ENCODE results near the gene SFXN5.

Gene SFXN5

DNA sequence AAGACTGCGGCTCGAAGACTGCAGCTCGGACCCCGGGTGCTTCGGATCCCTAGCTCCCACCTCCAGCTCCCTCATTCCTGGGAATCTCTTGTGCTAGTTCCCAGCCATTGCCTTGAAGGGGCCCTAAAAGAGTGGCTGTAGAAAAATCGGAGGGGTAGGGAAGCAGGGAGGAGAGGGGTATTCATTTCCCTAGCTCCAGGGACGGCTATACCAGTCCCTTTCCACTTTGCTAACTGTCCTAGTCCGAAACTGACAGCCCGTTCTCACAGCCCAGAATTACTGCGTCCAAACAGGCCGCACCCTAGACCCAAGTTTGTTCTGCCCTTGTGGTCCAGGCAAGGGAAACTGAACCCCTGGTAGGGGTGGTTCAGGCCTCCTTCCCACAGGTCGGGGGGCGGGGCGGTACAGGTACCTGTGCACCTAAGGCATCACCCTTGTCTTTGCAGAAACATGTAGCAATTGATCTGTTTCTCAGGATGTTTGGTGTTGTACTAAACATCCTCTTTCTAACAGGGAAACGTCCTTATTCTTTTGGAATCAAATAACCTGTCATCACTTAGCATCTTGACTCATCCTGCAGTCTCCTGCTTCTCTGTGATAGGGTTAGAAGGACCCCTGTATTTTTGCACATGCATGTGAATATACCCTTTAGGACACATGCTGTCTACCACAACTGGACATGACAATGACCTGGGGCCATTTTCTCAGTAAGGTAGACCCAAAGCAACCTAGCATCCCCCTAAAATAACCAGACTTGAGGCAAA is 150.2 kb downstream of the SFXN5 start:
- Histone ChIP-seq H3K9ac (no peak overlapping the region), H3K4me2 (no peak overlapping the region), H3K27ac (no peak overlapping the region), H3K79me2 (ENCODE audit: insufficient read depth, low read depth) (no peaks in the 10 kb centered on the region), H4K20me1 (ENCODE audit: insufficient read depth) (no peaks in the 10 kb centered on the region), H2AFZ (ENCODE audit: low read depth) (no peak overlapping the region), H3K4me3 (IDR thresholded peaks at IDR 0.05; ENCODE audit: insufficient read depth, low read depth, low read length) (no peak overlapping the region), H3K27me3 (ENCODE audit: insufficient read depth, low read depth) (peaks cover 65% of the 10 kb centered on the region), H3K36me3 (ENCODE audit: insufficient read depth) (no peaks in the 10 kb centered on the region), H3K4me1 (ENCODE audit: low read depth, poor library complexity, severe bottlenecking) (peaks cover 24% of the 10 kb centered on the region)
- TF ChIP-seq, protein P1, sequence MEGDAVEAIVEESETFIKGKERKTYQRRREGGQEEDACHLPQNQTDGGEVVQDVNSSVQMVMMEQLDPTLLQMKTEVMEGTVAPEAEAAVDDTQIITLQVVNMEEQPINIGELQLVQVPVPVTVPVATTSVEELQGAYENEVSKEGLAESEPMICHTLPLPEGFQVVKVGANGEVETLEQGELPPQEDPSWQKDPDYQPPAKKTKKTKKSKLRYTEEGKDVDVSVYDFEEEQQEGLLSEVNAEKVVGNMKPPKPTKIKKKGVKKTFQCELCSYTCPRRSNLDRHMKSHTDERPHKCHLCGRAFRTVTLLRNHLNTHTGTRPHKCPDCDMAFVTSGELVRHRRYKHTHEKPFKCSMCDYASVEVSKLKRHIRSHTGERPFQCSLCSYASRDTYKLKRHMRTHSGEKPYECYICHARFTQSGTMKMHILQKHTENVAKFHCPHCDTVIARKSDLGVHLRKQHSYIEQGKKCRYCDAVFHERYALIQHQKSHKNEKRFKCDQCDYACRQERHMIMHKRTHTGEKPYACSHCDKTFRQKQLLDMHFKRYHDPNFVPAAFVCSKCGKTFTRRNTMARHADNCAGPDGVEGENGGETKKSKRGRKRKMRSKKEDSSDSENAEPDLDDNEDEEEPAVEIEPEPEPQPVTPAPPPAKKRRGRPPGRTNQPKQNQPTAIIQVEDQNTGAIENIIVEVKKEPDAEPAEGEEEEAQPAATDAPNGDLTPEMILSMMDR (conservative IDR thresholded peaks at IDR 0.05; ENCODE audit: low read depth, low read length): no peak

DNA sequence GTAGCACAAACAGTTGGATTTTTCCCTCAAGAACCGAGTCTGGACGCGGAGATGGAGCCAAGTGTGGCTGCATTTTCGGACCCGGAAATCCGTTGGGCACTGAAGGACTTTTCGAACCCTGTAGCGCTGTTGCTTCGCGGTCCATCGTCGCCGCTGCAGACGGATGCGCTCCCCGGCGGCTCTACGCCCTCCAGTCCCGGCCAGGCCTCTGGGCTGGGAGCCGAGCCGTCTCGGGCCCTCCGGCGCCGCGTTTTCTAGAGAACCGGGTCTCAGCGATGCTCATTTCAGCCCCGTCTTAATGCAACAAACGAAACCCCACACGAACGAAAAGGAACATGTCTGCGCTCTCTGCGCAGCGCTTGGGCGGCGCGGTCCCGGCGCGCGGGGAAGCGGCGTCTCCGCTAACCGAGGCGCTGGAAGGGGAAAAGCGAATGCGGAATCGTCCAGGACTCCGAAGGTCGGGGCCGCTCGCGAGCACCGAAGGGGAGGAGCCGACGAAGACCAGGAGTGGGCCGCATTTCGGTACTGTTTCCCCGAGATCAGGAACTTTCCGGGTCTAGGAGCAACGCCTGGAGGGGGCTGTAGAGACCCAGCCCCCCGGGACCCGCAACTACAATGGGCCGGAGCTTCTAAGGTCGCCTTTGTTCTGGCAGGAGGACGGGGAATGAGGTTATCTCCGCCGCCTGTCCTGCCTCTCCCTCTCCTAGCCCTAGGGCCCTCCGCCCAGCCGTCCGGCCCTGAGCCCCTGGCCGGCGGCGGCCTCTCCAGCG is 151.0 kb downstream of the SFXN5 start:
- Histone ChIP-seq H3K4me2 (no peak overlapping the region), H3K4me3 (IDR thresholded peaks at IDR 0.05; ENCODE audit: insufficient read depth, low read depth, low read length) (no peak overlapping the region), H4K20me1 (ENCODE audit: insufficient read depth) (no peaks in the 10 kb centered on the region), H3K36me3 (ENCODE audit: insufficient read depth) (no peaks in the 10 kb centered on the region), H3K9ac (no peak overlapping the region), H3K4me1 (ENCODE audit: low read depth, poor library complexity, severe bottlenecking) (peaks cover 27% of the 10 kb centered on the region), H3K27ac (no peak overlapping the region), H3K79me2 (ENCODE audit: insufficient read depth, low read depth) (no peaks in the 10 kb centered on the region), H2AFZ (ENCODE audit: low read depth) (no peak overlapping the region), H3K27me3 (ENCODE audit: insufficient read depth, low read depth) (peaks cover 73% of the 10 kb centered on the region)
- TF ChIP-seq, protein P1 (conservative IDR thresholded peaks at IDR 0.05; ENCODE audit: low read depth, low read length): no peak

DNA sequence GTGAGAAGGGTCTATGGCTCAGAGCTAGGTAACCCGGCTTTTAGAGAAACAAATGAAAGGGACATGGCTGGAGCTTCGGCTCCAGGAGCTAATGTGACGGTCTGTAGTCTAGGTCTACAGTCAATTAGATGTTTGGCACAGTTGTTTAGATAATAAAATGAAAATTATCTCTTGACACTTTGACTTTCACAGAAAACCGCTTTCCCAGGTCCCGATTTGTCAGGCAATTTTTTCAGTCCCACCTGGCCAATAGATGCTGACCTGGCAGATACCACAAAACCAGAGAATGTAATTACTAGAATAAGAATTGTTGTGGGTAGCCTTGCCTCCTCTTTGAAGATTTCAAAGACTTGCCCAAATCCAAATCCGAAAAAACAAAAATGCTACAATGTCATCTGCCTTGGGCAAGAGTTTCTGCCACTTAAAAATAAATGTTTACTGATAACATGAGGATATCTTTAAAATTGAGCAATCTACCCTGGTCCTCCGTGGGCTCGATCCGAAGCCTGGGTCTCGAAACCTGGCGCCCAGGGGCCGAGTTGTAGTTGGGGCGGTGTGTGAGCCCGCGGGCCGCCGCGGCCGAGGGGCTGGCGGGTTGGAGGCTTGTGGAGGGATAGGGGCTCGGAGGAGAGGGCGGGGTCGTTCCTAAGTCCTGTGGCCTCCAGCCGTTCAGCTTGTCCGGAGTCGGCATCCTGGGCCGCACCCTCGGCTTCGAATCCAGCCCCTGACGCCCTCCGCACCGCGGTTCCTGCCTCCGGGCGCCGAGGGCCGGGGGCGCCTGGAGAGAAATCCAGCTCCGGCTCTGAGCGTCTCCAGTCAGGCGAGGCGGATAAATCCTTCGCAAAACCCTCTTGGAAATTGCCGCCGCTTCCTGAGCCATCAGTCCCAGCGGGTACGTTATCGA is 151.8 kb downstream of the SFXN5 start:
- no peak overlapping the region for H2AFZ ChIP-seq (ENCODE audit: low read depth)
- no peaks in the 10 kb centered on the region for H4K20me1 ChIP-seq (ENCODE audit: insufficient read depth)
- no peaks in the 10 kb centered on the region for H3K36me3 ChIP-seq (ENCODE audit: insufficient read depth)
- H3K27ac ChIP-seq: no peak overlapping the region
- TF ChIP-seq, protein P1 (conservative IDR thresholded peaks at IDR 0.05; ENCODE audit: low read depth, low read length): no peak
- H3K4me1 ChIP-seq (ENCODE audit: low read depth, poor library complexity, severe bottlenecking): peaks cover 29% of the 10 kb centered on the region
- peak overlapping the region; percentile 1; the same call in 1 of the 2 replicates for H3K4me2 ChIP-seq
- peaks cover 81% of the 10 kb centered on the region for H3K27me3 ChIP-seq (ENCODE audit: insufficient read depth, low read depth)
- no peak overlapping the region for H3K4me3 ChIP-seq (IDR thresholded peaks at IDR 0.05; ENCODE audit: insufficient read depth, low read depth, low read length)
- no peaks in the 10 kb centered on the region for H3K79me2 ChIP-seq (ENCODE audit: insufficient read depth, low read depth)
- H3K9ac ChIP-seq: no peak overlapping the region

DNA sequence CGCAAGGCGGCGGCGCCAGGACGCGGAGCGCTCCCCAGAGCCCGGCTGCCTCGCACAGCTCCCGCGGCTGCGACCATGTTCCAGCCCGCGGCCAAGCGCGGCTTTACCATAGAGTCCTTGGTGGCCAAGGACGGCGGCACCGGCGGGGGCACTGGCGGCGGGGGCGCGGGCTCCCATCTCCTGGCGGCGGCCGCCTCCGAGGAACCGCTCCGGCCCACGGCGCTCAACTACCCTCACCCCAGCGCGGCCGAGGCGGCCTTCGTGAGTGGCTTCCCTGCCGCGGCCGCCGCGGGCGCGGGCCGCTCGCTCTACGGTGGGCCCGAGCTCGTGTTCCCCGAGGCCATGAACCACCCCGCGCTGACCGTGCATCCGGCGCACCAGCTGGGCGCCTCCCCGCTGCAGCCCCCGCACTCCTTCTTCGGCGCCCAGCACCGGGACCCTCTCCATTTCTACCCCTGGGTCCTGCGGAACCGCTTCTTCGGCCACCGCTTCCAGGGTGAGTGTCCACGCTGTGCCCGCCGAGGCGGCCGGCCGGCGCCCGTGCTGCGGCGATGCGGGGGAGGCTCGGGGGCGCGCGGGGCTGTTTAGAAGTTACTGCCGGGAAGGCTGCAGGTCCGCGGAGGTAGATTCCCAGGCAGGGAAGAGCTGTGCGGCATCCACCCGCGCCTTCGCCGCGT is 153.5 kb downstream of the SFXN5 start:
- Histone ChIP-seq H3K36me3 (ENCODE audit: insufficient read depth) (no peaks in the 10 kb centered on the region), H3K4me3 (IDR thresholded peaks at IDR 0.05; ENCODE audit: insufficient read depth, low read depth, low read length) (no peak overlapping the region), H2AFZ (ENCODE audit: low read depth) (peak overlapping the region; percentile 99), H4K20me1 (ENCODE audit: insufficient read depth) (no peaks in the 10 kb centered on the region), H3K4me2 (peak overlapping the region; percentile 19; the same call in 1 of the 2 replicates), H3K9ac (no peak overlapping the region), H3K79me2 (ENCODE audit: insufficient read depth, low read depth) (no peaks in the 10 kb centered on the region), H3K27ac (no peak overlapping the region), H3K4me1 (ENCODE audit: low read depth, poor library complexity, severe bottlenecking) (peaks cover 29% of the 10 kb centered on the region), H3K27me3 (ENCODE audit: insufficient read depth, low read depth) (peaks cover 91% of the 10 kb centered on the region)
- TF ChIP-seq, protein P1 (conservative IDR thresholded peaks at IDR 0.05; ENCODE audit: low read depth, low read length): no peak

Data from KMS-11 (cell line).